ENCODE data around the gene TSHR.

Gene TSHR

GRCh38 chr14:81004575-81004974, 49.2 kb downstream of the TSHR start:
- Histone ChIP-seq H3K27ac (replicated peaks) (no peak overlapping the region), H3K27me3 (ENCODE audit: insufficient read depth, poor library complexity, severe bottlenecking) (no peaks in the 10 kb centered on the region), H3K4me3 (replicated peaks; ENCODE audit: insufficient read depth, low read length) (no peak overlapping the region)
- DNase-seq (ENCODE audit: low read depth in 1 of 2, low spot score in 1 of 2), result no peak
- TF ChIP-seq CTCF (IDR thresholded peaks at IDR 0.05; ENCODE audit: insufficient read depth, low read length) (no peak), SPI1 (IDR thresholded peaks at IDR 0.05; ENCODE audit: borderline replicate concordance, low read depth) (no peak), GABPA (IDR thresholded peaks at IDR 0.05; ENCODE audit: low read depth) (no peak), POLR2AphosphoS5 (IDR thresholded peaks at IDR 0.05; ENCODE audit: low read depth) (no peak), REST (IDR thresholded peaks at IDR 0.05; ENCODE audit: insufficient replicate concordance, low read depth) (no peak)

GRCh38 chr14:81005540-81006228, 50.3 kb downstream of the TSHR start:
- no peak for TF ChIP-seq SPI1 (IDR thresholded peaks at IDR 0.05; ENCODE audit: borderline replicate concordance, low read depth)
- no peak for TF ChIP-seq POLR2AphosphoS5 (IDR thresholded peaks at IDR 0.05; ENCODE audit: low read depth)
- TF ChIP-seq GABPA (IDR thresholded peaks at IDR 0.05; ENCODE audit: low read depth), result no peak
- no peak for TF ChIP-seq CTCF (IDR thresholded peaks at IDR 0.05; ENCODE audit: insufficient read depth, low read length)
- no peak for TF ChIP-seq REST (IDR thresholded peaks at IDR 0.05; ENCODE audit: insufficient replicate concordance, low read depth)
- Histone ChIP-seq H3K27ac (replicated peaks) (no peak overlapping the region), H3K27me3 (ENCODE audit: insufficient read depth, poor library complexity, severe bottlenecking) (no peaks in the 10 kb centered on the region), H3K4me3 (replicated peaks; ENCODE audit: insufficient read depth, low read length) (no peak overlapping the region)
- no peak for DNase-seq (ENCODE audit: low read depth in 1 of 2, low spot score in 1 of 2)

- Histone ChIP-seq H3K27me3 (ENCODE audit: insufficient read depth, poor library complexity, severe bottlenecking) (no peaks in the 10 kb centered on the region), H3K4me3 (replicated peaks; ENCODE audit: insufficient read depth, low read length) (no peak overlapping the region), H3K27ac (replicated peaks) (no peak overlapping the region)
- DNase-seq (ENCODE audit: low read depth in 1 of 2, low spot score in 1 of 2), result no peak
- TF ChIP-seq SPI1 (IDR thresholded peaks at IDR 0.05; ENCODE audit: borderline replicate concordance, low read depth), result no peak
- no peak for TF ChIP-seq REST (IDR thresholded peaks at IDR 0.05; ENCODE audit: insufficient replicate concordance, low read depth)
- no peak for TF ChIP-seq POLR2AphosphoS5 (IDR thresholded peaks at IDR 0.05; ENCODE audit: low read depth)
- TF ChIP-seq GABPA (IDR thresholded peaks at IDR 0.05; ENCODE audit: low read depth), result no peak
- no peak for TF ChIP-seq CTCF (IDR thresholded peaks at IDR 0.05; ENCODE audit: insufficient read depth, low read length)
These were observed 50.8 kb downstream of the TSHR start for GRCh38 chr14:81006266-81006665.

All from HL-60 (cell line).